Sigmoid colon (tissue), 4 donors: ENCODE measurements around the gene ZNF786.
"Not testable (repeated sequence)": the region's sequence is repeated elsewhere in the genome, so short reads cannot be mapped to it uniquely, and the experiment has no call there.

Source experiments
- CTCF ChIP-seq, 4 experiments: fragments of 450-650 bp in 3 of 4; fragments of 200-600 bp in 1 of 4; IDR thresholded peaks; one replicate each; pipeline ENCODE4 v1.5.1; 2016 to 2019; ENCODE audit warnings: antibody characterized with exemption in 4 of 4, mild to moderate bottlenecking in 3 of 4, moderate library complexity in 2 of 4
- EP300 ChIP-seq, 4 donors: sonication (generic); formaldehyde crosslinking; IDR thresholded peaks; one replicate each; pipeline ENCODE4 v1.6.1; 2017; ENCODE audit warnings: antibody characterized with exemption in 4 of 4
- POLR2A ChIP-seq, 2 donors: fragments of 450-650 bp; IDR thresholded peaks; one replicate each; pipeline ENCODE4 v1.6.1; 2016; ENCODE audit warnings: antibody characterized with exemption in 2 of 2, mild to moderate bottlenecking in 2 of 2, moderate library complexity in 2 of 2

- not testable (repeated sequence) for TF ChIP-seq CTCF, POLR2A, EP300 (IDR thresholded peaks at IDR 0.05)
Observed at GRCh38 chr7:149038641-149039040, 51.9 kb downstream of the ZNF786 start.
